H1 (cell line): ENCODE results near the gene GPR18. TPM values are rescaled to one million over a fixed set of nuclear protein-coding genes. Genes with fewer than 3 reads are reported as not detected.

Experiments used
- CTCF ChIA-PET: fragments of 300-600 bp; sonication (Branson Sonifier 250); formaldehyde crosslinking; loops from one replicate; lab custom pipeline; 2021; ENCODE audit not compliant: partially characterized antibody; lab: Charles Lee
- POLR2A ChIA-PET: fragments of 300-600 bp; sonication (Branson Sonifier 250); formaldehyde crosslinking; loops from one replicate; lab custom pipeline; 2021; ENCODE audit warnings: inconsistent platforms; ENCODE audit not compliant: partially characterized antibody; lab: Charles Lee
- DNase-seq, 2 experiments: peaks; one replicate each; pipeline versions ENCODE4 v3.0.0 to v3.0.0-alpha.2; 2010 to 2022; ENCODE audit warnings: low spot score in 2 of 2, low read depth in 1 of 2, mixed read lengths in 1 of 2
- FAIRE-seq: peaks from 2 replicates; lab custom pipeline; 2011; peaks lifted over from hg19 to GRCh38; lab: Jason Lieb, UNC
- H2AFZ ChIP-seq: 2 replicates; pipeline ENCODE4 v1.8.1; 2012; ENCODE audit warnings: low read length, inconsistent platforms
- H2AK5ac ChIP-seq: 2 replicates; pipeline ENCODE4 v1.6.1; 2013; ENCODE audit warnings: low read depth, low read length
- H2BK120ac ChIP-seq: replicated peaks from 2 replicates; pipeline ENCODE3; 2013; ENCODE audit warnings: low read depth, low read length, inconsistent platforms
- H2BK12ac ChIP-seq: 2 replicates; pipeline ENCODE4 v1.6.1; 2013; ENCODE audit warnings: low read depth, low read length
- H2BK15ac ChIP-seq: 2 replicates; pipeline ENCODE4 v1.6.1; 2013; ENCODE audit warnings: low read length
- H2BK20ac ChIP-seq: 2 replicates; pipeline ENCODE4 v1.6.1; 2013; ENCODE audit warnings: low read length
- H2BK5ac ChIP-seq: 2 replicates; pipeline ENCODE4 v1.6.1; 2013; ENCODE audit warnings: low read depth, low read length
- H3K14ac ChIP-seq: 2 replicates; pipeline ENCODE4 v1.6.1; 2013; ENCODE audit warnings: inconsistent platforms; ENCODE audit not compliant: insufficient read length
- H3K18ac ChIP-seq: 2 replicates; pipeline ENCODE4 v1.6.1; 2013; ENCODE audit warnings: low read length; ENCODE audit errors: extremely low read depth
- H3K23ac ChIP-seq: 2 replicates; pipeline ENCODE4 v1.6.1; 2013; ENCODE audit warnings: inconsistent platforms; ENCODE audit not compliant: insufficient read length
- H3K23me2 ChIP-seq: 2 replicates; pipeline ENCODE4 v1.6.1; 2013; ENCODE audit warnings: low read depth, low read length
- H3K27ac ChIP-seq: 2 replicates; pipeline ENCODE4 v1.6.1; 2011; ENCODE audit warnings: low read depth, low read length, inconsistent platforms
- H3K27me3 ChIP-seq, 4 experiments: replicated peaks in 1 of 4; 1 replicate in 1 of 4; 2 replicates in 3 of 4; pipeline versions ENCODE4 v1.6.1 to v1.8.1; 2011 to 2013; ENCODE audit warnings: low read length in 3 of 4, mild to moderate bottlenecking in 3 of 4, inconsistent platforms in 2 of 4, mixed read lengths in 2 of 4, moderate library complexity in 1 of 4; ENCODE audit not compliant: control insufficient read depth in 3 of 4, insufficient read depth in 3 of 4; ENCODE audit errors: extremely low read depth in 1 of 4
- H3K36me3 ChIP-seq, 4 experiments: 2 replicates each; pipeline versions ENCODE4 v1.6.1 to v1.8.1; 2011 to 2013; ENCODE audit warnings: mild to moderate bottlenecking in 4 of 4, low read length in 3 of 4, moderate library complexity in 2 of 4, control low read depth in 1 of 4, inconsistent platforms in 1 of 4; ENCODE audit not compliant: insufficient read depth in 4 of 4, control insufficient read depth in 2 of 4
- H3K4ac ChIP-seq: replicated peaks from 2 replicates; pipeline ENCODE3; 2013; ENCODE audit warnings: low read length, low read depth, mixed read lengths, inconsistent platforms; ENCODE audit not compliant: insufficient read length
- H3K4me1 ChIP-seq, 4 experiments: replicated peaks in 1 of 4; 1 replicate in 1 of 4; 2 replicates in 3 of 4; pipeline versions ENCODE4 v1.6.1 to v1.8.1; 2011 to 2013; ENCODE audit warnings: low read length in 3 of 4, inconsistent platforms in 2 of 4, mixed read lengths in 1 of 4; ENCODE audit not compliant: insufficient read depth in 4 of 4, control insufficient read depth in 3 of 4
- H3K4me2 ChIP-seq, 2 experiments: 2 replicates each; pipeline versions ENCODE4 v1.6.1 to v1.8.1; 2011 to 2013; ENCODE audit warnings: low read depth in 2 of 2, low read length in 2 of 2, control low read depth in 1 of 2, inconsistent platforms in 1 of 2, mild to moderate bottlenecking in 1 of 2; ENCODE audit not compliant: insufficient read depth in 1 of 2
- H3K4me3 ChIP-seq, 4 experiments: fragments of 200-600, 300-600 bp in 1 of 4; sonication (generic), shearing (Covaris generic), sonication (Bioruptor Twin) in 1 of 4; 2 replicates each; pipeline versions ENCODE4 v1.5.1 to v1.8.1; 2011 to 2016; ENCODE audit warnings: low read length in 4 of 4, low read depth in 3 of 4, control low read depth in 2 of 4, inconsistent platforms in 2 of 4, mild to moderate bottlenecking in 2 of 4, mixed read lengths in 1 of 4, moderate library complexity in 1 of 4; ENCODE audit not compliant: insufficient read depth in 2 of 4; ENCODE audit errors: extremely low read depth in 1 of 4
- H3K56ac ChIP-seq: replicated peaks from 2 replicates; pipeline ENCODE3; 2013; ENCODE audit warnings: low read depth, mild to moderate bottlenecking, mixed read lengths, low read length, inconsistent platforms; ENCODE audit not compliant: insufficient read length
- H3K79me1 ChIP-seq: 2 replicates; pipeline ENCODE4 v1.6.1; 2013; ENCODE audit warnings: low read depth, low read length, control low read depth
- H3K79me2 ChIP-seq, 2 experiments: 2 replicates each; pipeline versions ENCODE4 v1.6.1 to v1.8.1; 2012 to 2013; ENCODE audit warnings: low read length in 2 of 2, mild to moderate bottlenecking in 2 of 2, inconsistent platforms in 1 of 2; ENCODE audit not compliant: insufficient read depth in 2 of 2, control insufficient read depth in 1 of 2
- H3K9ac ChIP-seq, 4 experiments: replicated peaks in 1 of 4; 1 replicate in 1 of 4; 2 replicates in 3 of 4; pipeline versions ENCODE4 v1.6.1 to v1.8.1; 2011 to 2013; ENCODE audit warnings: low read depth in 3 of 4, low read length in 3 of 4, control low read depth in 2 of 4, mild to moderate bottlenecking in 2 of 4, moderate library complexity in 2 of 4, inconsistent platforms in 1 of 4; ENCODE audit errors: extremely low read depth in 1 of 4
- H3K9me3 ChIP-seq, 2 experiments: 2 replicates each; pipeline versions ENCODE4 v1.6.1 to v1.8.1; 2012 to 2013; ENCODE audit warnings: mild to moderate bottlenecking in 2 of 2, moderate library complexity in 2 of 2, control low read depth in 1 of 2, inconsistent platforms in 1 of 2, low read depth in 1 of 2, low read length in 1 of 2, mixed read lengths in 1 of 2; ENCODE audit not compliant: insufficient read depth in 2 of 2
- H4K20me1 ChIP-seq, 2 experiments: replicated peaks in 1 of 2; 2 replicates each; pipeline versions ENCODE3 to v1.8.1; 2011 to 2013; ENCODE audit warnings: inconsistent platforms in 2 of 2, low read length in 2 of 2, mild to moderate bottlenecking in 1 of 2; ENCODE audit not compliant: insufficient read depth in 2 of 2, control insufficient read depth in 1 of 2
- H4K5ac ChIP-seq: 2 replicates; pipeline ENCODE4 v1.6.1; 2013; ENCODE audit warnings: low read length, low read depth, mixed read lengths, inconsistent platforms; ENCODE audit not compliant: insufficient read length
- H4K8ac ChIP-seq: 2 replicates; pipeline ENCODE4 v1.8.0; 2013; ENCODE audit warnings: mild to moderate bottlenecking, moderate library complexity, low read length, inconsistent platforms; ENCODE audit not compliant: insufficient read depth; ENCODE audit errors: extremely low read depth
- H4K91ac ChIP-seq: replicated peaks from 2 replicates; pipeline ENCODE3; 2013; ENCODE audit warnings: low read length, mixed read lengths, inconsistent platforms; ENCODE audit not compliant: insufficient read length
- BACH1 ChIP-seq: IDR thresholded peaks from 2 replicates; pipeline ENCODE4 v1.6.1; 2012; ENCODE audit warnings: low read length, improper control_type of control experiment
- FOSL1 ChIP-seq: IDR thresholded peaks from 2 replicates; pipeline ENCODE4 v1.6.1; 2011; ENCODE audit warnings: mild to moderate bottlenecking, low read depth, low read length, moderate library complexity; ENCODE audit not compliant: insufficient read depth
- KDM5A ChIP-seq: fragments of 200-600 bp; IDR thresholded peaks from 2 replicates; pipeline ENCODE4 v1.7.1; 2012; ENCODE audit warnings: mild to moderate bottlenecking, low read length, inconsistent platforms, mixed read lengths
- RBBP5 ChIP-seq: IDR thresholded peaks from 2 replicates; pipeline ENCODE4 v1.7.1; 2012; ENCODE audit warnings: low read depth, mild to moderate bottlenecking, inconsistent platforms, low read length, moderate library complexity, borderline replicate concordance
- RNF2 ChIP-seq: fragments of 200-900, 300-1000 bp; sonication (generic); IDR thresholded peaks from 2 replicates; pipeline ENCODE4 v1.7.1; 2016; ENCODE audit warnings: borderline replicate concordance, low read depth, mild to moderate bottlenecking, antibody characterized with exemption, low read length; ENCODE audit not compliant: poor library complexity, severe bottlenecking; ENCODE audit errors: missing control alignments
- RXRA ChIP-seq: IDR thresholded peaks from 2 replicates; pipeline ENCODE4 v1.6.1; 2011; ENCODE audit warnings: low read depth, mild to moderate bottlenecking, low read length, moderate library complexity; ENCODE audit not compliant: insufficient read depth
- YY1 ChIP-seq: IDR thresholded peaks from 2 replicates; pipeline ENCODE4 v1.6.1; 2011; ENCODE audit warnings: low read depth, mild to moderate bottlenecking, low read length
- WGBS, 2 experiments: shearing (Covaris generic) in 1 of 2; methylation state at CpG; one replicate each; pipeline versions ENCODE4 v1.1.6 to v1.1.7; 2013 to 2015; ENCODE audit warnings: low lambda C conversion rate in 2 of 2, mixed read lengths in 2 of 2, inconsistent platforms in 1 of 2, low coverage in 1 of 2, missing lambda C conversion rate in 1 of 2; ENCODE audit not compliant: insufficient replicate concordance in 2 of 2, insufficient coverage in 1 of 2, insufficient read length in 1 of 2; ENCODE audit errors: extremely low coverage in 1 of 2, missing lambda C conversion rate in 1 of 2; 5-methylcytosine and 5-hydroxymethylcytosine counted together
- polyA plus RNA-seq, 7 experiments: library from polyadenylated mRNA; depleted of rRNA in 3 of 7; stranded (reverse) in 5 of 7; unstranded in 2 of 7; fragments of >200 nt in 5 of 7; fragments of 200-250 nt in 2 of 7; gene quantifications; 1 replicate in 5 of 7; 2 replicates in 1 of 7; 4 replicates in 1 of 7; pipeline versions ENCODE4 v1.2.1 to v1.2.3, GENCODE V29; 2011 to 2013; ENCODE audit warnings: missing spikeins in 2 of 7, mixed read lengths in 2 of 7
- total RNA-seq: library from RNA; stranded (reverse); fragmentation: NEBNext Ultra II Directional; extraction: Animal tissue kit (Norgen Biotek cat#: 25700); gene quantifications from 2 replicates; pipeline ENCODE4 v1.2.1, GENCODE V29; 2021

GPR18 gene
- total and polyA plus RNA-seq, 2 of the 8 experiments (the other 6 are each of a cell fraction or from before 2014, with no cell fraction given) = not detected

DNA sequence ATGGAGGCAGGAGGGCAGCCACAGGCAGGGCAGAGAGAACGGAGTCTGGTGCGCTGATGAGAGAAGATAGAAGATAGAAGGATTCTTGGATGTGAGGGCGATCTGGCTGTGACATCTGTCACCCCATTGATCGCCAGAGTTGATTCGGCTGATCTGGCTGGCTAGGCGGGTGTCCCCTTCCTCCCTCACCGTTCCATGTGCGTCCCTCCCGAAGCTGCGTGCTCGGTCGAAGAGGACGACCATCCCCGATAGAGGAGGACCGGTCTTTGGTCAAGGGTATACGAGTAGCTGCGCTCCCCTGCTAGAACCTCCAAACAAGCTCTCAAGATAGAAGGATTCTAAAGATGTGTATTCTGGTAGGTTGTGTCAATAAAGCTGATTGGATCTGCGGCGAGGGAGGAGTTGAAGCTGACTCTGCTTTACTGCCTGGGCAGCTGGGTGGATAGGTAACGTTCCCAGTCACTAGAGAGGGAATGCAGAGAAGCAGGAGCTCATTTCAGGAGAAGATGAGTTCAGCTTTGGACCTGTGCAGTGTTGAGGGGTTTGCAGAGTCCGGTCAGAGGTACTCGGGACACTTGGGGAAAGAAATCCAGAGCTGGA lies 52.5 kb downstream of the GPR18 start:
- Histone ChIP-seq H3K79me2 (peaks cover 26 to 88% of the 10 kb centered on the region in 2 experiments), H3K9me3 (no peaks in the 10 kb centered on the region), H4K5ac (no peak overlapping the region), H3K36me3 (peaks cover 0 to 7% (median 0%) of the 10 kb centered on the region in 4 experiments; a peak in 1 of 8 replicates), H3K56ac (no peak overlapping the region), H3K9ac (no peak overlapping the region), H2AFZ (no peak overlapping the region), H2BK120ac (no peak overlapping the region), H2AK5ac (no peak overlapping the region), H4K8ac (no peak overlapping the region), H4K91ac (no peak overlapping the region), H3K23ac (no peak overlapping the region), H2BK20ac (no peak overlapping the region), H3K4ac (no peak overlapping the region), H3K79me1 (peaks cover 25% of the 10 kb centered on the region), H3K4me3 (no peak overlapping the region), H4K20me1 (peaks cover 17 to 30% of the 10 kb centered on the region in 2 experiments), H2BK15ac (no peak overlapping the region), H3K18ac (no peak overlapping the region), H3K27me3 (no peaks in the 10 kb centered on the region), H3K14ac (no peak overlapping the region), H3K23me2 (peaks cover 2% of the 10 kb centered on the region; the same call in 1 of the 2 replicates), H3K4me1 (peaks cover 0 to 6% (median 2%) of the 10 kb centered on the region in 4 experiments; a peak in 4 of 7 replicates), H2BK12ac (no peak overlapping the region), H3K27ac (no peak overlapping the region), H3K4me2 (no peak overlapping the region), H2BK5ac (no peak overlapping the region)
- no peak for TF ChIP-seq RBBP5
- TF ChIP-seq RNF2 = no peak
- TF ChIP-seq FOSL1 = no peak
- no peak for TF ChIP-seq RXRA
- TF ChIP-seq KDM5A = no peak
- no peak for TF ChIP-seq BACH1
- no peak for TF ChIP-seq YY1
- DNase-seq (peak in 1 of 2 experiments; percentile 24), FAIRE-seq (no peak)
- POLR2A ChIA-PET = interaction anchor here (0.9 to 2.1 kb wide), 4 partner anchors 8 to 18 kb away, joined by 3 to 5 read pairs (median 3); no protein-coding TSS in a partner anchor
- CTCF ChIA-PET = interaction anchor here (0.5 to 4.9 kb wide), 8 partner anchors 8 to 208 kb away, joined by 3 to 20 read pairs (median 6); no protein-coding TSS in a partner anchor
- WGBS, 2 experiments = 90% methylated on average over 13 of the region's 22 CpGs; no CpG with 5 or more reads in 1 of the 2 experiments
